NCI-H2196 treated with DMSO at 0.1 percent for 48 hours (cell line): Measurements from ENCODE around the gene FMNL2.

Experiments used
- DNase-seq: peaks from one replicate; lab custom pipeline; 2025; ENCODE audit not compliant: unreplicated experiment; lab: John Stamatoyannopoulos, UW

Gene FMNL2

GRCh38 chr2:152425765-152426727 lies 91.1 kb downstream of the FMNL2 start:
- no peak for DNase-seq

- no peak for DNase-seq
These were observed 91.8 kb downstream of the FMNL2 start for GRCh38 chr2:152426801-152427200.

- no peak for DNase-seq
These were observed 92.9 kb downstream of the FMNL2 start for GRCh38 chr2:152427902-152428301.

- DNase-seq, result no peak
These were observed 94.0 kb downstream of the FMNL2 start for GRCh38 chr2:152428800-152429582.

- no peak for DNase-seq
These were observed 95.9 kb downstream of the FMNL2 start for GRCh38 chr2:152430876-152431275.

GRCh38 chr2:152431370-152432098 lies 96.6 kb downstream of the FMNL2 start:
- DNase-seq, result no peak

- no peak for DNase-seq
These were observed 97.3 kb downstream of the FMNL2 start for GRCh38 chr2:152432206-152432653.

- DNase-seq, result no peak
These were observed 97.8 kb downstream of the FMNL2 start for GRCh38 chr2:152432765-152433164.

- DNase-seq, result no peak
These were observed 98.3 kb downstream of the FMNL2 start for GRCh38 chr2:152433289-152433688.

GRCh38 chr2:152433791-152434190 lies 98.8 kb downstream of the FMNL2 start:
- DNase-seq, result no peak

GRCh38 chr2:152434395-152435182 lies 99.6 kb downstream of the FMNL2 start:
- DNase-seq, result no peak

- no peak for DNase-seq
These were observed 101.2 kb downstream of the FMNL2 start for GRCh38 chr2:152436148-152436547.

- no peak for DNase-seq
These were observed 102.5 kb downstream of the FMNL2 start for GRCh38 chr2:152437276-152438108.

- DNase-seq, result no peak
These were observed 105.1 kb downstream of the FMNL2 start for GRCh38 chr2:152440049-152440448.

- DNase-seq, result no peak
These were observed 105.5 kb downstream of the FMNL2 start for GRCh38 chr2:152440460-152440859.

GRCh38 chr2:152441961-152442360 lies 107.0 kb downstream of the FMNL2 start:
- no peak for DNase-seq

- DNase-seq, result no peak
These were observed 108.8 kb downstream of the FMNL2 start for GRCh38 chr2:152443771-152444170.

- DNase-seq, result no peak
These were observed 109.5 kb downstream of the FMNL2 start for GRCh38 chr2:152444448-152444847.

GRCh38 chr2:152445375-152445774 lies 110.4 kb downstream of the FMNL2 start:
- DNase-seq, result no peak

GRCh38 chr2:152445791-152446201 lies 110.8 kb downstream of the FMNL2 start:
- DNase-seq, result no peak
